ENCODE measurements around the gene CRTC1.
"Not testable (repeated sequence)": the region's sequence is repeated elsewhere in the genome, so short reads cannot be mapped to it uniquely, and the experiment has no call there.

The CRTC1 gene

DNA sequence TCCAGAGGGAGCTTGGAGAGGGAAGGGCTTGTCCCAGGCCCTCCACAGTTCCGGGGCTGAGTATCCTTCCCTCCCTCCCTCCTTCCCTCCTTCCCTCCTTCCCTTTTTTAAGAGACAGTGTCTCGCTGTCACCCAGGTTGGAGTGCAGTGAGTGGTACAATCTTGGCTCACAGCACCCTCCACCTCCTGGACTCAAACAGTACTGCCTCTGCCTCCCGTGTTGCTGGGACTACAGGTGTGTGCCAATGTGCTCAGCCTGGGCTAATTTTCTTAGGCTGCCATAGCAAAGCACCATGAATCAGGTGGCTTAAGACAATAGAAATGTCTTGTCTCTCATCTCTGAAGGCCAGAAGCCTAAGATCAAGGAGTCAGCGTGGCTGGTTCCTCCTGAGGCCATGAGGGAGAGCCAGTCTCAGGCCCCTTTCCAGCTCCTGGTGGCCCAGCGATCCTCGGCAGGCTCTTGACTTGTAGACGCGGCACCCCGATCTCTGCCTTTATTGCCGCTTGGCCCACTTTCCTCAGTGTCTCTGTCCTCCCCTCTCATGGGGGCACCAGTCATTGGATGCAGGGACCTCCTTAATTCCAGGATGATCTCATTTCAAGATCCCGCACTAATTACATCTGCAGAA, 47.5 kb downstream of the CRTC1 start:
- DNase-seq (ENCODE audit: low read depth) = no peak

DNA sequence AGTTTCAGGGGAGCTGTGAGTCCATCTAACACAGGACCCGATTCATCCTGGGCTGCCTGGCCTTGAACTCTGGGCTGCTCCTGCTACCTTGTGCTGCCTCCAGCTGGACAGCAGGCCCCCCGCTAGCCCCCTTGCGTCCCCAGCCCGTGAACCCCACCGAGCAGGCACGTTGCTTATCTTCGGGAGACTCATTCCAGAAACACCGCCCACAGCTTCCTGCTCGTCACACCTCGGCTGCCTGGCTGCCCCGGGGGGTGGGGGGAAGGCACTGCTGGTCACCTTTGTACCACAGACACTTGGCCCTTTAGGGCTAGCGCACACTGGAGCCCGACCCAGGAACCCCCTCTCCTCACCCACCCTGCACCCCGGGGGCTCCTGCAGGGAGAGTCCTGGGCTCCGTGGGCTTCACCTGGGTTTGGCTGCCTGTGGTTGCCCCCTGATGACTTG, 48.1 kb downstream of the CRTC1 start:
- DNase-seq (ENCODE audit: low read depth) = no peak

DNA sequence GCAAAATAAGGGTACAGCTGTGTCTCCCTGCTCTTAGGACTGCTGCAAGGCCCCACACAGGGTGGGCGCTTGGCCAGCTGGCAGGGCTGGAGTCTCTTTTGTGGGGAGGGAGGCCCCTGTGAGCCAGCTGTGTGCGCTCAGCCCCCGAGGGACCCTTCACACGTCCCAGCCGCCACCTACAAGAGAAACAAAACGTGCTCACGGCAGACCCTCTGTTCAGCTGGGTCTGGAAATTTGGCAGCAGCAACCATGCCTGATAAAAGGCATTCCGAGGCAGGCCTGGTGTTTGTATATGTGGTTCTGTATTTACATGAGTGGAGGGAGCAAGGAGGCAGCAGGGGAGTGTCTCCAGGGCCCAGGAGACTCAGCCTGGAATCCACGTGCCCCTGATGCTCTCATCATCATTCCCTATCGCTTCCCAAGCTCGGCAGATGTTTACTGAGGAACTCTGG, 49.7 kb downstream of the CRTC1 start:
- no peak for DNase-seq (ENCODE audit: low read depth)

GRCh38 chr19:18733762-18734332, 50.4 kb downstream of the CRTC1 start:
- DNase-seq (ENCODE audit: low read depth) = not testable (repeated sequence)

- DNase-seq (ENCODE audit: low read depth) = no peak
These were observed 51.8 kb downstream of the CRTC1 start for GRCh38 chr19:18735324-18735723.

DNA sequence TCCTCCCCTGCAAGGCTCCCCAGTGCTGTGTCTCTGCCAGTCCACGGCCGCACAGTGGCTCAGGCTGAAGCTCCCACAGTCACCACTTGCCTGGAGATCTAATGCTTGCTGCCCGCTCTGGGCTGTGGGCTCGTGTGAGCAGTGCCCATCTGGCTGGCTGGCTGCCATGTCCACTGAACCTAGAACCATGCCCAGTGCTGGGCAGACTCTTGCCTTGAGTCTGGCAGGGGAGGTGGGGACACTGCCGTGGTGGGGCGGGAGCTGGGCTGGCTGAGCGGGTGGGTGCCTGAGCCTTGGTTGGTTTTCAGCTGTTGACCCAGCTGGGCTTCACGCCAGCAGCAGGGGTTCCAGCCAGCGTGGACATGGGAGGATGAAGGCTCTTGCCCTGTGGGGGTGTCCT, 52.3 kb downstream of the CRTC1 start:
- no peak for DNase-seq (ENCODE audit: low read depth)

GRCh38 chr19:18736415-18737336, 53.2 kb downstream of the CRTC1 start:
- DNase-seq (ENCODE audit: low read depth) = no peak

- no peak for DNase-seq (ENCODE audit: low read depth)
These were observed 54.0 kb downstream of the CRTC1 start for GRCh38 chr19:18737337-18737953.

DNA sequence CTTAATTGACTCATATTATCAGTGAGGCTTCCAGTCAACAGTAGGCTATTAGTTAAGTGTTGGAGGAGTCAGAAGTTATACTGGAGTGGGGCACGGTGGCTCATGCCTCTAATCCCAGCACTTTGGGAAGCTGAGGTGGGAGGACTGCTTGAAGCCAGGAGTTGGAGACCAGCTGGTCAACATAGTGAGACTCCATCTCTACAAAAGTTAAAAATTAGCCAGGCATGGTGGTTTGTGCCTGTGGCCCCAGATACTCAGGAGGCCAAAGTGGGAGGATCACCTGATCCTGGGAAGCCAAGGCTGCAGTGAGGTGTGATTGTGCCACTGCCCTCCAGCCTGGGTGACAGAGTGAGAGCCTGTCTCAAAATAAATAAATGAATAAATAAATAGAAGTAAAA, 54.5 kb downstream of the CRTC1 start:
- no peak for DNase-seq (ENCODE audit: low read depth)

DNA sequence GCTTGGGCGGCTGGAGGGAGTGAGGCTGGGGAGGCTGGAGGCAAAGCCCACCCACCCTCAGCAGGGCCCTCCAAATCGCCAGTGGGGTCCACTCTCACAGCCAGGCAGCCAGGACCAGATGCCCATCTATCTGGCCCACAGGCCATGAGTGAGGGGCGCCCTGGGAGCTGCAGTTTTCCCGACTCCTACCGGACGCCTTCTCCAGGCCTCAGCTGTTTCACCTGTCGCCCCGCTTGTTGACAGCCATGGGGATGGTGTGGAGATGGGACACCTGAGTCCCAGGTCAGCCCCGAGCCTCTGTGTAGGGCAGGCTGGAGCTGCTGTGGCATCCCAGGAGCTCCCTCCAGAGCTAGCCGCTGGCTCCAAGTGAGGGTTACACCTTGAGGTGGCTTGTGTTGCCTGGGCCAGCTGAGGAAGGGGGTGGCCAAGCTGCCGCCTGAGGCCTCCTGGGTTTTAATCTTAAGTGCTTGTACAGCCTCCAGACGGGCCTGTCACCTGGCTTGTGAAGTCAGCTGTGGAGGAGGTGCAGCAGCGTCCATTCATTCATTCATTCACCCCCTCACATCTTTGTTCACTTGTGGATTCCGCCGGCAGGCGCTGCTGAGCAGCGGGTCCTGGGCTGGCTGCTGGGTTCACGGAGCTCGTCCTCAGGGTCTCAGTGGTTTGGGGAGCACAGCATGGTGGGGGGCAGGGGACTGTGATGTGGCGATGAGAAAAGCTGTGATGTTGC, 55.6 kb downstream of the CRTC1 start:
- no peak for DNase-seq (ENCODE audit: low read depth)

- no peak for DNase-seq (ENCODE audit: low read depth)
These were observed 57.9 kb downstream of the CRTC1 start for GRCh38 chr19:18741124-18742121.

GRCh38 chr19:18742324-18742723, 58.8 kb downstream of the CRTC1 start:
- no peak for DNase-seq (ENCODE audit: low read depth)

DNA sequence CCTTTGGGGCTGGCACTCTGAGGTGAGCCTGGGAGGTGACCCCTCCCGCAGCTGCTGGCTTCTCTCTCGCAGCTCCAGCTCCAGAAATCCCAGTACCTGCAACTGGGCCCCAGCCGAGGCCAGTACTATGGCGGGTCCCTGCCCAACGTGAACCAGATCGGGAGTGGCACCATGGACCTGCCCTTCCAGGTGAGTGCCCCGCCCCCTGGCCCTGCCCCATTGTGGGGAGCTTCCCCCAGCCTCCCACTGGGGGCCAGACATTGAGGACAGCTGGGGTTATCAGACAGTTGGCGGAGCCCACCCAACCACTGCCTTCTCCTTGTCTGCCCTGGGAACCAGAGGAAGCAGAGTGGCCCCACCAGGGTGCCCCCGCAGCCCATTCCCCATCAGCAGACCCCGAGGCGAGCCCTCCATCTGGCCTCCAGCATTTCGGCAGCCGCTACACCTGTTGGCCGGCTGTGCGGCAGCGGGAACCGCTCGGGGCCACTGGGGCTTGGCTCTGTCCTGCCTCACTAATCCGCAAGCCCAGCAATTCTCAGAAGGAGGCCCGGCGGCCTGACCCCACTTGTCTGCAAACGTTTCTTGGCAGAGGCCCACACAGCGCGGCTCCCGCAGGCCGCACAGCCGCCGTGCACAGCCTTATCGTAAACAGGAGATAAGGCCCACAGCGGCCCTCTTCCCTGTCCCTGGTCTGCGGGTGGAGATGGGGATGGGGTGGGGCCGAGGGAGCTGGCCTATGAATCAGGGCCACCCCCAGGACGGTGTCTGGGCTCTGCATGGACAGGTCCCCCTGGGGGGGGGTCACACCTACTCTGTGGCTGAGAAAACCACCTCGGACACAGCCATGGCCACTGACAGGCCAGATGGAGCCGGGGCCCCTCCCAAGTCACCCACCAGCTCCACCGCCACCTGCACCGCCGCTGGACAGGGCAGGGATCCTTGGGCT, 59.6 kb downstream of the CRTC1 start:
- no peak for DNase-seq (ENCODE audit: low read depth)

DNA sequence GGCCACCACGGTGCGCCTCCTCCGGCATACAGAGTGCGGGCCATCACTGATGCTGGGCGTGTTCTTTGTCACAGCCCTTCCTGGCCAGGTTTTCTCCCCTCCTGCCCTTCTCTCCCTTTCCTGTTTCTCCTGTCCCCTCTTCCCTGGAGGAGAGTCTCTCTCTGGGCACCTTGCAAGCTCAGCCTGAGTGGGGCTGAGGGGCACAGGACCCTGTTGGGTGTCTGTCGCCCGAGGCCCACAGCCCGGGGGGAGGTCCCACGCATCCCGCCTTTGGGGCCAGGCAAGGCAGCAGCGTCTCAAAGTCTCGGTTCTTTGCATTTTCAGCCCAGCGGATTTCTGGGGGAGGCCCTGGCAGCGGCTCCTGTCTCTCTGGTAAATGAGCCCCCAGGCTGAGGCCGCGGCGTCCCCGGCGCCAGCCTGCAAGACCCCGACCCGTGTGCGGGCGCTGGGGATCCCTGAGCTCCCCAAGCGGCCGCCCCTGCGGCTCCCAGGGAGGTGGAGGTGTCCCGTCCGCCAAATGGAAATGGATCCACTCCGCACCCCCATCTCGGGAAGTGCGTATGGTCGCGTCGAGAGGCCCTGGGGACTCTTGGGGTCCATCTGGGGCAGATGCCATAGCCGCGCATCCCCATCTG, 60.4 kb downstream of the CRTC1 start:
- DNase-seq (ENCODE audit: low read depth) = no peak

GRCh38 chr19:18745012-18745735, 61.7 kb downstream of the CRTC1 start:
- no peak for DNase-seq (ENCODE audit: low read depth)

DNA sequence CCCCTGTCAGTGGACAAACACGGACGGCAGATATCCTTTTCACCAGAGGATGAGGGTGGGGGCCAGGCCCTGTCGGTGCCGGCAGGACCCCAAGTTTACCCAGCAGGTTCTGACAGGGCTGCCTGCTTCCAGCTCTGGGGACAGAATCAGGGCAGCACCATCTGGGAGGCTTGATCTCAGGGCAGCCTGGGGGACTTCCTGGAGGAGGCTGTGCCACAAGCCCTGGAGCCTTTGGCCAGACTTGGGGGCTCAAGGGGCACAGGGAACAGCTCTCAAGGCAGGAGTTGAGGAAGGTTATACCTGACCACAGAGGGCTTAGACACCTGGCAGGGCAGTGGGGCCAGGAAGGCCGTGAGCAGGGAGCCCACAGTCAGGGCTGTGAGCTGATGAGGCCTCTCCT, 62.5 kb downstream of the CRTC1 start:
- no peak for DNase-seq (ENCODE audit: low read depth)

- DNase-seq (ENCODE audit: low read depth) = no peak
These were observed 63.2 kb downstream of the CRTC1 start for GRCh38 chr19:18746401-18747325.
